Tibial artery (tissue), 4 donors: ENCODE measurements around the gene FGFR2.
"Not testable (repeated sequence)": the region's sequence is repeated elsewhere in the genome, so short reads cannot be mapped to it uniquely, and the experiment has no call there.

Source experiments
- DNase-seq, 2 donors: peaks; one replicate each; pipeline ENCODE4 v3.0.0-alpha.2; 2019
- H3K27ac ChIP-seq, 2 donors: fragments of 200-600 bp; sonication (generic) in 1 of 2; 1 replicate in 1 of 2; 2 replicates in 1 of 2; pipeline ENCODE4 v1.5.1; 2018 to 2019; ENCODE audit warnings: mild to moderate bottlenecking in 1 of 2
- H3K27me3 ChIP-seq, 2 donors: fragments of 200-600 bp; sonication (generic) in 1 of 2; one replicate each; pipeline versions ENCODE4 v1.5.1 to v1.6.0; 2016 to 2019
- H3K36me3 ChIP-seq, 3 donors: fragments of 200-600 bp; sonication (generic) in 2 of 3; one replicate each; pipeline ENCODE4 v1.5.1; 2016 to 2019; ENCODE audit warnings: mild to moderate bottlenecking in 2 of 3
- H3K4me1 ChIP-seq, 4 donors: fragments of 200-600 bp; sonication (generic) in 2 of 4; 1 replicate in 3 of 4; 2 replicates in 1 of 4; pipeline ENCODE4 v1.5.1; 2016 to 2019
- H3K4me3 ChIP-seq, 2 donors: fragments of 200-600 bp; sonication (generic) in 1 of 2; 1 replicate in 1 of 2; 2 replicates in 1 of 2; pipeline ENCODE4 v1.5.1; 2018 to 2019; ENCODE audit warnings: mild to moderate bottlenecking in 2 of 2
- H3K9me3 ChIP-seq, 3 donors: fragments of 200-600 bp; sonication (generic) in 1 of 3; one replicate each; pipeline ENCODE4 v1.5.1; 2016 to 2019
- intact Hi-C: fragments of 100-400 bp; cut with DNase I; formaldehyde crosslinking; loops from one replicate; pipeline ENCODE4 v1.15.0; 2023; ENCODE audit warnings: low total_unique reads
- TF ChIP-seq, protein P1 (sequence below), 2 experiments: fragments of 200-600 bp in 1 of 2; fragments of 450-650 bp in 1 of 2; IDR thresholded peaks; one replicate each; pipeline ENCODE4 v1.5.1; 2017 to 2019; ENCODE audit warnings: antibody characterized with exemption in 2 of 2, mild to moderate bottlenecking in 1 of 2, moderate library complexity in 1 of 2

Gene FGFR2

DNA sequence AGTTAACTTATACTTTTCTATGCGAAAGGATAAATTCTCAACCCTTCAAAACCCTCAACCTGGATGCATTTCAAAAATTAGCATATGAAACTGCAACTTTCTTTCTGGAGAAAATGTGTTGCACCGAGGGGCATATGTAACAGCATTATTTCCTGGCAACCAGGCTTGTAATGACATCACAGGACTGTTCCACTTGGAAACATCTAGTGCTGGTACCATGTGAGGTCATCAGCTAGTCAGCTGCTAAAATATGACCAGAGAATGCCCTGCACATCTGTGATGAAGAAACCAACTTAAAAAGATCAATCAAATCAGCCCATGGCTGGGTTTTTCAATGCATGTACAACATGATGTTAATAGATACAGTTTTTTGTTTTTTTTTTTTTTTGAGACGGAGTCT, 40.0 kb downstream of the FGFR2 start:
- DNase-seq: no peak
- TF ChIP-seq, protein P1, sequence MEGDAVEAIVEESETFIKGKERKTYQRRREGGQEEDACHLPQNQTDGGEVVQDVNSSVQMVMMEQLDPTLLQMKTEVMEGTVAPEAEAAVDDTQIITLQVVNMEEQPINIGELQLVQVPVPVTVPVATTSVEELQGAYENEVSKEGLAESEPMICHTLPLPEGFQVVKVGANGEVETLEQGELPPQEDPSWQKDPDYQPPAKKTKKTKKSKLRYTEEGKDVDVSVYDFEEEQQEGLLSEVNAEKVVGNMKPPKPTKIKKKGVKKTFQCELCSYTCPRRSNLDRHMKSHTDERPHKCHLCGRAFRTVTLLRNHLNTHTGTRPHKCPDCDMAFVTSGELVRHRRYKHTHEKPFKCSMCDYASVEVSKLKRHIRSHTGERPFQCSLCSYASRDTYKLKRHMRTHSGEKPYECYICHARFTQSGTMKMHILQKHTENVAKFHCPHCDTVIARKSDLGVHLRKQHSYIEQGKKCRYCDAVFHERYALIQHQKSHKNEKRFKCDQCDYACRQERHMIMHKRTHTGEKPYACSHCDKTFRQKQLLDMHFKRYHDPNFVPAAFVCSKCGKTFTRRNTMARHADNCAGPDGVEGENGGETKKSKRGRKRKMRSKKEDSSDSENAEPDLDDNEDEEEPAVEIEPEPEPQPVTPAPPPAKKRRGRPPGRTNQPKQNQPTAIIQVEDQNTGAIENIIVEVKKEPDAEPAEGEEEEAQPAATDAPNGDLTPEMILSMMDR (IDR thresholded peaks at IDR 0.05): no peak
- Histone ChIP-seq H3K36me3 (no peaks in the 10 kb centered on the region), H3K9me3 (no peaks in the 10 kb centered on the region), H3K4me1 (peaks cover 0 to 35% (median 7%) of the 10 kb centered on the region in 4 donors), H3K27me3 (no peaks in the 10 kb centered on the region), H3K4me3 (no peak overlapping the region), H3K27ac (no peak overlapping the region)
- intact Hi-C loops: no loop called here

DNA sequence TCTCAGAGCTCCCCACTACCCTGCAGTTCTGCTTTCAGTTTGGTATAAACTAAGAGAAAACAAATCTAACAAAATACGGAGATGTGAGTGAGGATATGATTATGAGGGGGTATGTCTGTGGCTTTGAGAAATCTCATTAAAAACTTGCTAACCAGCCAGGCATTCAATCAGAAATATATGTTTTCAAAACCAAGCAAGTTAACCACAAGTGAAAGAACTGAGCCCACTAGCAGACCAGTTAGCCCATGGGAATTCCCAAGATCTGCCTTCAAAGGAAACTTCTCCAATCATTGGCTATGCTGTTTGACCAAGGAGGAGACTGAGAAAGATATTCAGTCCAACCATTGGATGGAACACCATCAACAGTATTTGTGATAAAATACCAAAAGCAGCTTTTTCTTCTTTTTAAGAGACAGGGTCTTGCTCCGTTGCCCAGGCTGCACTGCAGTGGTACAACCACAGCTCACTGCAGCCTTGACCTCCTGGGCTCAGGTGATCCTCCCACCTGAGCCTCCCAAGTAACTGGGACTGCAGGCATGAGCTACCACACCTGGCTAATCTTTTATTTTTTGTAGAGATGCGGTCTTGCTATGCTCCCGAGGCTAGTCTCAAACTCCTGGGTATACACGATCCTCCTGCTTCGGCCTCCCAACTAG, 41.2 kb downstream of the FGFR2 start:
- H3K4me3 ChIP-seq: no peak overlapping the region
- H3K27ac ChIP-seq: peak overlapping the region; percentile 39 to 42
- TF ChIP-seq, protein P1 (IDR thresholded peaks at IDR 0.05): no peak
- H3K36me3 ChIP-seq: no peaks in the 10 kb centered on the region
- no peaks in the 10 kb centered on the region for H3K27me3 ChIP-seq
- H3K9me3 ChIP-seq: no peaks in the 10 kb centered on the region
- DNase-seq: no peak
- H3K4me1 ChIP-seq: peaks cover 0 to 35% (median 7%) of the 10 kb centered on the region in 4 donors
- intact Hi-C loops: no loop called here

DNA sequence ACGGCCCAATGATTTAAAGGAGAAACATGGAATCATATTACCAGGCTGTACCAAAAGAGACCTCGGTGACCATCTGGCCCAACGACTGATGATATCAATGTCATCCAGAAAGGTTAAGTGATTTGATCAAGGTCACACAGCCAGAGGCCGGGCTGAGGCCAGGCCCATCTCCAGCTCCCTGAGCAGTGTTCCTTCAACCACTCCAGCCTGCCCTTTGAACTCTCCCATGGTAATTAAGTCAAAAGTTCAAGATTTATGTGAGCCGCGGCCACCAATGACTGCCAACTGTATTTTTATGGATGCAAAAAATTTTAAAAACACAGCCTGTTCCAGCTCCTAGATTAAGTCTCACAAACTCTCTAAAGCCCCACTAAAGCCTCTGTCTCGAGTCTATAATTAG, 41.8 kb downstream of the FGFR2 start:
- intact Hi-C loops: no loop called here
- Histone ChIP-seq H3K9me3 (no peaks in the 10 kb centered on the region), H3K27ac (peak overlapping the region; percentile 39 to 42), H3K27me3 (no peaks in the 10 kb centered on the region), H3K36me3 (no peaks in the 10 kb centered on the region), H3K4me3 (no peak overlapping the region), H3K4me1 (peaks cover 0 to 35% (median 7%) of the 10 kb centered on the region in 4 donors)
- TF ChIP-seq, protein P1 (IDR thresholded peaks at IDR 0.05): no peak
- no peak for DNase-seq

DNA sequence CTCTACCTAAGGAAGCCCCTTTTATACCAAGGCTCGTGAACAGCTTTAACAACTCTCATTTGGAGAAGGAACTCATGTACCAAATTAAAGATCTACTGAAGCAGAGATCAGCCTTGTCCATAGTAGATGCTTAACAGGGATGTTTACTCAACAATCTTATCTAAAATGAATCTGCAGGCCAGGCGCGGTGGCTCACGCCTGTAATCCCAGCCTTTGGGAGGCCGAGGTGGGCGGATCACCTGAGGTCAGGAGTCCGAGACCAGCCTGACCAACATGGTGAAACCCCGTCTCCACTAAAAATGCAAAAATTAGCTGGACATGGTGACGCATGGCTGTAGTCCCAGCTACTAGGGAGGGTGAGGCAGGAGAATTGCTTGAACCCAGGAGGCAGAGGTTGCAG, 43.3 kb downstream of the FGFR2 start:
- H3K27ac ChIP-seq, DNase-seq, H3K4me3 ChIP-seq, intact Hi-C loops, H3K27me3 ChIP-seq, H3K9me3 ChIP-seq: not testable (repeated sequence)
- Histone ChIP-seq H3K4me1 (peaks cover 0 to 35% (median 7%) of the 10 kb centered on the region in 4 donors), H3K36me3 (peaks cover 0 to 13% (median 9%) of the 10 kb centered on the region in 3 donors)

DNA sequence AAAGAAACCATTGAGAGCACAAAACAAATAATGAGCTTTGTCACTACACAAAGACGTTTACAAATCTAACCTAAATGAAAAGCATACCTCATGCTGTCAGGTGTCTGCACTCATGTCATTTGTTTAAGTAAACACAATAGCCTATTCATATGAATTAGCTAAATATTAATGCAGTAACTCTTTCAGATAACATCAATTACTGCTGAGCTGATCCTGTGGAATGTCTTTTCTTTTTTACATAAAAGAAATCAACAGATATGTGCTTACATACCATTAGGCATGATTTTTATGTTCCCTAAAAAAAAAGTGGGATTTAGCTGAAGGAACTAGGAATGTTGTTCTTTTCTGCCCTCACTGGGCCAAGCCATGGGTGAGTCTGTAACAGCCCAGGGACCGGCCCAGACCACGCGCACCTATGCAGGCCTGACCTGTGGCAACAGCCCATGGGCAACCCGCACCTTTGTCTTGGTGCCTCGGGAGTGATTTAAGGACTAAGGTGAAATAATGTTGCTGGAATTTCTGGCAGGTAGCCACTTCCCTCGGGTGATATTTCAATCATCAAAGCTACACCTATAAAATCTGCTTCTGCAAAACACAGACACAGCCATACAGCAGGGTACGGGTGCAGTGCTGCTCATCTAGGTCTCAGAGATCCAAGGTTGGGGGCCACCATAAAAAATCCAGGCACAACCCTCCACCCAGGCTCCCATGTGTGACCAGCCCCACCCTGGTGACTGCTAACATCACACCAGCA, 44.6 kb downstream of the FGFR2 start:
- intact Hi-C loops: no loop called here
- Histone ChIP-seq H3K27me3 (no peaks in the 10 kb centered on the region), H3K9me3 (no peaks in the 10 kb centered on the region), H3K4me3 (no peak overlapping the region), H3K27ac (no peak overlapping the region), H3K36me3 (peaks cover 4 to 24% (median 18%) of the 10 kb centered on the region in 3 donors), H3K4me1 (peaks cover 0 to 30% (median 7%) of the 10 kb centered on the region in 4 donors)
- no peak for DNase-seq
- TF ChIP-seq, protein P1 (IDR thresholded peaks at IDR 0.05): no peak

DNA sequence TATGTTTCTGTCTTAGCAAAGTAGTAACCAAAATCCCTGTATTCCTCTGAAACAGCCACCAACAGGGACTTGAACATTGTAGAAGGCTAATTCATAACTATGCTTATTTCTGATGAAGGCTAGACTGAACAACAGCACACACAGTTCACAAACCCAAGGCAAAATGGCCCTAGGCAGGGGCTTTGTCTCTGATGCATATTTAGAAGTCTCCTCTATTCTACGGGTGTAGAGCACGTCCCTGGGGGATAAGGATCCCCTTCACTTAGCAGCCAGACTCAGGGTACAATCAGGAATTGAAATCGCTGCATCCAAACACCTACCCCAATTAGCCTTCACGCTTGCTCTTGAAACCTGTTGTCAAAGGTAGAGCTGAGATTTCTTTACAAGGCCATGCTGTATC, 45.5 kb downstream of the FGFR2 start:
- TF ChIP-seq, protein P1 (IDR thresholded peaks at IDR 0.05): no peak
- Histone ChIP-seq H3K27me3 (no peaks in the 10 kb centered on the region), H3K9me3 (no peaks in the 10 kb centered on the region), H3K36me3 (peaks cover 6 to 28% (median 18%) of the 10 kb centered on the region in 3 donors), H3K4me1 (peaks cover 0 to 21% (median 7%) of the 10 kb centered on the region in 4 donors), H3K4me3 (no peak overlapping the region), H3K27ac (no peak overlapping the region)
- DNase-seq: no peak
- intact Hi-C loops: no loop called here
